Stimulated activated CD8-positive, alpha-beta memory T cell treated with anti-CD3 and anti-CD28 coated beads, Interleukin-4, amount 100 ng/mL, for 1 hour (primary cell): ENCODE measurements around the gene ZNF140.

Experiments used
- DNase-seq, 2 donors: peaks; one replicate each; pipeline ENCODE4 v3.0.0-alpha.2; 2020; ENCODE audit warnings: low read depth in 2 of 2, low spot score in 1 of 2

ZNF140 gene

GRCh38 chr12:133080368-133081158, at the start of gene ZNF140:
TSS of gene ZNF140 (plus strand) at chr12:133080923. CDS start at chr12:133081321, 398 bp downstream.
- DNase-seq: peak; percentile 85 to 87

GRCh38 chr12:133037207-133038005, 43.3 kb upstream of the ZNF140 start, which contains the start of gene ZNF84:
TSS of gene ZNF84 (plus strand) at chr12:133037509. CDS start at chr12:133041468, 3,959 bp downstream.
- DNase-seq: peak; percentile 90 to 94

GRCh38 chr12:133038118-133038709, 42.5 kb upstream of the ZNF140 start:
- DNase-seq: no peak

- no peak for DNase-seq
Measured at GRCh38 chr12:133046698-133047097, 34.0 kb upstream of the ZNF140 start.

- DNase-seq: no peak
Measured at GRCh38 chr12:133057446-133057845, 23.3 kb upstream of the ZNF140 start.

- DNase-seq: no peak
Measured at GRCh38 chr12:133058203-133059113, 22.3 kb upstream of the ZNF140 start.

- DNase-seq: no peak
Measured at GRCh38 chr12:133061954-133062353, 18.8 kb upstream of the ZNF140 start.

GRCh38 chr12:133063556-133063955, 17.2 kb upstream of the ZNF140 start:
- DNase-seq: no peak

GRCh38 chr12:133073836-133074235, 6.9 kb upstream of the ZNF140 start:
- DNase-seq: no peak

- peak in 1 of 2 donors; percentile 90 for DNase-seq
Measured at GRCh38 chr12:133080026-133080367, 726 bp upstream of the ZNF140 start.

- no peak for DNase-seq
Measured at GRCh38 chr12:133081159-133081780, 547 bp downstream of the ZNF140 start.

GRCh38 chr12:133083345-133083744, 2.6 kb downstream of the ZNF140 start:
- DNase-seq: no peak

- no peak for DNase-seq
Measured at GRCh38 chr12:133105620-133106019, 24.9 kb downstream of the ZNF140 start.

GRCh38 chr12:133106253-133106652, 25.5 kb downstream of the ZNF140 start:
- DNase-seq: no peak

GRCh38 chr12:133107121-133107520, 26.4 kb downstream of the ZNF140 start:
- DNase-seq: no peak

GRCh38 chr12:133108150-133108549, 27.4 kb downstream of the ZNF140 start:
- no peak for DNase-seq

GRCh38 chr12:133120385-133121191, 39.9 kb downstream of the ZNF140 start:
- no peak for DNase-seq

GRCh38 chr12:133124674-133125073, 44.0 kb downstream of the ZNF140 start:
- no peak for DNase-seq

GRCh38 chr12:133129368-133130037, 48.8 kb downstream of the ZNF140 start:
- no peak for DNase-seq
